ENCODE data around the gene CHCHD6.

CHCHD6 gene

GRCh38 chr3:126888186-126888760, 184.2 kb downstream of the CHCHD6 start:
- no peaks in the 10 kb centered on the region for H3K27me3 ChIP-seq (ENCODE audit: control insufficient read depth, insufficient read depth, low read length, poor library complexity, severe bottlenecking)
- H3K4me1 ChIP-seq (ENCODE audit: control insufficient read depth, insufficient read depth, low read length), result peaks cover 6% of the 10 kb centered on the region
- 91 to 94% methylated on average over 5 of the region's 5 CpGs for WGBS, 2 experiments
- no peaks in the 10 kb centered on the region for H3K36me3 ChIP-seq (ENCODE audit: control insufficient read depth, insufficient read depth, low read length)
- H3K9me3 ChIP-seq (ENCODE audit: control insufficient read depth, low read length), result no peaks in the 10 kb centered on the region
- H3K27ac ChIP-seq (ENCODE audit: insufficient read depth, low read depth, low read length, poor library complexity, severe bottlenecking), result no peak overlapping the region
- H3K4me3 ChIP-seq (ENCODE audit: insufficient read depth, low read depth, low read length), result no peak overlapping the region

GRCh38 chr3:126889276-126890201, 185.5 kb downstream of the CHCHD6 start:
- Histone ChIP-seq H3K4me3 (ENCODE audit: insufficient read depth, low read depth, low read length) (no peak overlapping the region), H3K36me3 (ENCODE audit: control insufficient read depth, insufficient read depth, low read length) (no peaks in the 10 kb centered on the region), H3K4me1 (ENCODE audit: control insufficient read depth, insufficient read depth, low read length) (peaks cover 6% of the 10 kb centered on the region), H3K9me3 (ENCODE audit: control insufficient read depth, low read length) (no peaks in the 10 kb centered on the region), H3K27ac (ENCODE audit: insufficient read depth, low read depth, low read length, poor library complexity, severe bottlenecking) (no peak overlapping the region), H3K27me3 (ENCODE audit: control insufficient read depth, insufficient read depth, low read length, poor library complexity, severe bottlenecking) (no peaks in the 10 kb centered on the region)
- WGBS, 2 experiments, result 92% methylated on average over 15 of the region's 15 CpGs

- Histone ChIP-seq H3K9me3 (ENCODE audit: control insufficient read depth, low read length) (no peaks in the 10 kb centered on the region), H3K27ac (ENCODE audit: insufficient read depth, low read depth, low read length, poor library complexity, severe bottlenecking) (no peak overlapping the region), H3K4me1 (ENCODE audit: control insufficient read depth, insufficient read depth, low read length) (peaks cover 17% of the 10 kb centered on the region), H3K27me3 (ENCODE audit: control insufficient read depth, insufficient read depth, low read length, poor library complexity, severe bottlenecking) (no peaks in the 10 kb centered on the region), H3K36me3 (ENCODE audit: control insufficient read depth, insufficient read depth, low read length) (no peaks in the 10 kb centered on the region), H3K4me3 (ENCODE audit: insufficient read depth, low read depth, low read length) (no peak overlapping the region)
- WGBS, 2 experiments, result 94 to 95% methylated on average over 7 of the region's 7 CpGs
Observed at GRCh38 chr3:126891141-126891540, 187.1 kb downstream of the CHCHD6 start.

- H3K27me3 ChIP-seq (ENCODE audit: control insufficient read depth, insufficient read depth, low read length, poor library complexity, severe bottlenecking), result no peaks in the 10 kb centered on the region
- H3K9me3 ChIP-seq (ENCODE audit: control insufficient read depth, low read length), result no peaks in the 10 kb centered on the region
- no peak overlapping the region for H3K27ac ChIP-seq (ENCODE audit: insufficient read depth, low read depth, low read length, poor library complexity, severe bottlenecking)
- H3K36me3 ChIP-seq (ENCODE audit: control insufficient read depth, insufficient read depth, low read length), result no peaks in the 10 kb centered on the region
- peaks cover 17% of the 10 kb centered on the region for H3K4me1 ChIP-seq (ENCODE audit: control insufficient read depth, insufficient read depth, low read length)
- no peak overlapping the region for H3K4me3 ChIP-seq (ENCODE audit: insufficient read depth, low read depth, low read length)
- 95% methylated on average over 10 of the region's 10 CpGs for WGBS, 2 experiments
Observed at GRCh38 chr3:126891791-126892190, 187.8 kb downstream of the CHCHD6 start.

GRCh38 chr3:126893651-126894050, 189.6 kb downstream of the CHCHD6 start:
- Histone ChIP-seq H3K27me3 (ENCODE audit: control insufficient read depth, insufficient read depth, low read length, poor library complexity, severe bottlenecking) (no peaks in the 10 kb centered on the region), H3K36me3 (ENCODE audit: control insufficient read depth, insufficient read depth, low read length) (no peaks in the 10 kb centered on the region), H3K4me1 (ENCODE audit: control insufficient read depth, insufficient read depth, low read length) (peaks cover 11% of the 10 kb centered on the region), H3K27ac (ENCODE audit: insufficient read depth, low read depth, low read length, poor library complexity, severe bottlenecking) (no peak overlapping the region), H3K4me3 (ENCODE audit: insufficient read depth, low read depth, low read length) (no peak overlapping the region), H3K9me3 (ENCODE audit: control insufficient read depth, low read length) (no peaks in the 10 kb centered on the region)
- 85 to 88% methylated on average over 2 of the region's 2 CpGs for WGBS, 2 experiments

GRCh38 chr3:126894475-126894874, 190.4 kb downstream of the CHCHD6 start:
- no peak overlapping the region for H3K27ac ChIP-seq (ENCODE audit: insufficient read depth, low read depth, low read length, poor library complexity, severe bottlenecking)
- no peaks in the 10 kb centered on the region for H3K9me3 ChIP-seq (ENCODE audit: control insufficient read depth, low read length)
- no peaks in the 10 kb centered on the region for H3K36me3 ChIP-seq (ENCODE audit: control insufficient read depth, insufficient read depth, low read length)
- no peak overlapping the region for H3K4me3 ChIP-seq (ENCODE audit: insufficient read depth, low read depth, low read length)
- H3K27me3 ChIP-seq (ENCODE audit: control insufficient read depth, insufficient read depth, low read length, poor library complexity, severe bottlenecking), result no peaks in the 10 kb centered on the region
- 92 to 96% methylated on average over 4 of the region's 4 CpGs for WGBS, 2 experiments
- peaks cover 11% of the 10 kb centered on the region for H3K4me1 ChIP-seq (ENCODE audit: control insufficient read depth, insufficient read depth, low read length)

GRCh38 chr3:126895178-126896066, 191.4 kb downstream of the CHCHD6 start:
- 87 to 93% methylated on average over 7 of the region's 7 CpGs for WGBS, 2 experiments
- H3K27me3 ChIP-seq (ENCODE audit: control insufficient read depth, insufficient read depth, low read length, poor library complexity, severe bottlenecking), result no peaks in the 10 kb centered on the region
- H3K27ac ChIP-seq (ENCODE audit: insufficient read depth, low read depth, low read length, poor library complexity, severe bottlenecking), result no peak overlapping the region
- H3K9me3 ChIP-seq (ENCODE audit: control insufficient read depth, low read length), result no peaks in the 10 kb centered on the region
- no peak overlapping the region for H3K4me3 ChIP-seq (ENCODE audit: insufficient read depth, low read depth, low read length)
- H3K36me3 ChIP-seq (ENCODE audit: control insufficient read depth, insufficient read depth, low read length), result no peaks in the 10 kb centered on the region
- peaks cover 11% of the 10 kb centered on the region for H3K4me1 ChIP-seq (ENCODE audit: control insufficient read depth, insufficient read depth, low read length)

- WGBS, 2 experiments, result 85 to 94% methylated on average over 1 of the region's 1 CpG
- Histone ChIP-seq H3K4me3 (ENCODE audit: insufficient read depth, low read depth, low read length) (no peak overlapping the region), H3K27me3 (ENCODE audit: control insufficient read depth, insufficient read depth, low read length, poor library complexity, severe bottlenecking) (no peaks in the 10 kb centered on the region), H3K27ac (ENCODE audit: insufficient read depth, low read depth, low read length, poor library complexity, severe bottlenecking) (no peak overlapping the region), H3K4me1 (ENCODE audit: control insufficient read depth, insufficient read depth, low read length) (peaks cover 11% of the 10 kb centered on the region), H3K9me3 (ENCODE audit: control insufficient read depth, low read length) (no peaks in the 10 kb centered on the region), H3K36me3 (ENCODE audit: control insufficient read depth, insufficient read depth, low read length) (no peaks in the 10 kb centered on the region)
Observed at GRCh38 chr3:126896067-126896441, 192.0 kb downstream of the CHCHD6 start.

- Histone ChIP-seq H3K4me3 (ENCODE audit: insufficient read depth, low read depth, low read length) (no peak overlapping the region), H3K9me3 (ENCODE audit: control insufficient read depth, low read length) (no peaks in the 10 kb centered on the region), H3K27me3 (ENCODE audit: control insufficient read depth, insufficient read depth, low read length, poor library complexity, severe bottlenecking) (no peaks in the 10 kb centered on the region), H3K4me1 (ENCODE audit: control insufficient read depth, insufficient read depth, low read length) (peaks cover 11% of the 10 kb centered on the region), H3K27ac (ENCODE audit: insufficient read depth, low read depth, low read length, poor library complexity, severe bottlenecking) (no peak overlapping the region), H3K36me3 (ENCODE audit: control insufficient read depth, insufficient read depth, low read length) (no peaks in the 10 kb centered on the region)
- WGBS, 2 experiments, result 95 to 97% methylated on average over 6 of the region's 6 CpGs
Observed at GRCh38 chr3:126896968-126897367, 192.9 kb downstream of the CHCHD6 start.

GRCh38 chr3:126897943-126898342, 193.9 kb downstream of the CHCHD6 start:
- Histone ChIP-seq H3K36me3 (ENCODE audit: control insufficient read depth, insufficient read depth, low read length) (no peaks in the 10 kb centered on the region), H3K27ac (ENCODE audit: insufficient read depth, low read depth, low read length, poor library complexity, severe bottlenecking) (no peak overlapping the region), H3K4me3 (ENCODE audit: insufficient read depth, low read depth, low read length) (no peak overlapping the region), H3K4me1 (ENCODE audit: control insufficient read depth, insufficient read depth, low read length) (peaks cover 11% of the 10 kb centered on the region), H3K27me3 (ENCODE audit: control insufficient read depth, insufficient read depth, low read length, poor library complexity, severe bottlenecking) (no peaks in the 10 kb centered on the region), H3K9me3 (ENCODE audit: control insufficient read depth, low read length) (no peaks in the 10 kb centered on the region)
- 94 to 97% methylated on average over 7 of the region's 7 CpGs for WGBS, 2 experiments

Data from ectodermal cell (in vitro differentiated cells).